ENCODE results near the gene CNOT1. TPM values are rescaled to one million over a fixed set of nuclear protein-coding genes. Genes with fewer than 3 reads are reported as not detected.

The CNOT1 gene
- total RNA-seq, 1 experiment from 2014 or later, result 59.3 TPM

- DNase-seq (ENCODE audit: low read depth), result no peak
Observed at GRCh38 chr16:58516768-58517107, 112.9 kb downstream of the CNOT1 start.

DNA sequence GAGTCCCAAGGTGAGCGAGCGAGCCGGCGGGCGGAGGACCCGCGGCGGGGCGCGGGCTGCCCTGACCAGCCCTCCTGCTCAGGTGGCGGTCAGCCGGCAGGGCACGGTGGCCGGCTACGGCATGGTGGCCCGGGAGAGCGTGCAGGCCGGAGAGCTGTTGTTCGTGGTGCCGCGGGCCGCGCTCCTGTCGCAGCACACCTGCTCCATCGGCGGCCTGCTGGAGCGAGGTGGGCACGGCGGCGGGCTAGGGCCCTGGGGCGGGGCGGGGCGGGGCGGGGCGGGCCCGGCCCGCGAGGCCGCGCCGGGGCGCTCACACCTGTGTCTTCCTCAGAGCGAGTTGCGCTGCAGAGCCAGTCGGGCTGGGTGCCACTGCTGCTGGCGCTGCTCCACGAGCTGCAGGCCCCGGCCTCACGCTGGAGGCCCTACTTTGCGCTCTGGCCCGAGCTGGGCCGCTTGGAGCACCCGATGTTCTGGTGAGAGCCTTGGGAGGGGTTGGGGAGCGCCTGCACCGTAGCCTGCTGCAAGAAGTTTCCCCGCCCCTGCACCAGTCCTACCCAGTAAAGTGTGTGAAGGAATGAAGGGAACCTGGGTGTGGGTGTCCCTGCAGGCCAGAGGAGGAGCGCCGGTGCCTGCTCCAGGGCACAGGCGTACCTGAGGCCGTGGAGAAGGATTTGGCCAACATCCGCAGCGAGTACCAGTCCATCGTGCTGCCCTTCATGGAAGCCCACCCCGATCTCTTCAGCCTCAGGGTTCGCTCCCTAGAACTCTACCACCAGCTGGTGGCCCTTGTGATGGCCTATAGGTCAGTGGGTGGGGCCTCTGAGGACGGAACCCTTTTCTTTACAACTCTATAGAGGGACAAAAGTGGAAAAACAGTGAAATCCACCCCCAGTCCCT lies 113.5 kb downstream of the CNOT1 start:
- DNase-seq (ENCODE audit: low read depth), result peak; percentile 36

DNA sequence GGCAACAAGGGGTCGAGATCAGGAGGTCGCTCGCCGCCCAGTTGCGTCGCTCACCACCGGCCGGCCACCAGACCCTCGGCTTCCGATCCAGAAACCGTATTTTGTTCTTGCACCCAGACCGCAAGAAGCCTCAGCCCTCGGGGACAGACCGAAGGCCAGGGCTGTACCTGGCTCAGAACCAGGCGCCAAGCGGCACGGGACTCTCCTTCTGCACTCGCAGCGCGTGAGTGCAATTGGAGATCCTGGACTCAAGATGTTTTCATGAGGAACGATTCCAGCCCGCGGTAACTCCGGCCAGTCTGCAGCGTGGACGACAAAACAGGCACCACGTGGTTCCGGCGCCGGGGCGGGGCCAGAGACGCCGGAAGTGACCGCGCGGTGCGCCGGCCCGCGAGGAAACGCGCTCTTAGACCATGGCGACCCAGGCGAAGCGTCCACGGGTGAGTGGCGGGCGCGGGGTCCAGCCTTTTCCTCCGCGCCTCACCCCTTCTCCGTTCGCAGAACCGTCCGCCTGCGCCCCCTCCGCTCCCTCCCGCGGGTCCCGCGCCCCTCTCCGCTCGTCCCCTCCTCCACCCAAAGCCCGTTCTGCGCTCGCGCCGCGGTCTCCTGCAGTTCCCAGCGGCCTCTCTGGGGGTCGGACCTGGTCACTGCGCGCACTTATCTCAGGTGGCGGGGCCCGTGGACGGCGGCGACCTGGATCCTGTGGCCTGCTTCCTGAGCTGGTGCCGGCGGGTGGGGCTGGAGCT lies 114.3 kb downstream of the CNOT1 start, which contains the start of gene SETD6:
SETD6 (plus strand) TSS at position 393 of the 746 bp plus-strand sequence; CDS start at position 414, 21 bp downstream.
- DNase-seq (ENCODE audit: low read depth), result peak; percentile 89

- DNase-seq (ENCODE audit: low read depth), result no peak
Observed at GRCh38 chr16:58513874-58514273, 115.8 kb downstream of the CNOT1 start.

DNA sequence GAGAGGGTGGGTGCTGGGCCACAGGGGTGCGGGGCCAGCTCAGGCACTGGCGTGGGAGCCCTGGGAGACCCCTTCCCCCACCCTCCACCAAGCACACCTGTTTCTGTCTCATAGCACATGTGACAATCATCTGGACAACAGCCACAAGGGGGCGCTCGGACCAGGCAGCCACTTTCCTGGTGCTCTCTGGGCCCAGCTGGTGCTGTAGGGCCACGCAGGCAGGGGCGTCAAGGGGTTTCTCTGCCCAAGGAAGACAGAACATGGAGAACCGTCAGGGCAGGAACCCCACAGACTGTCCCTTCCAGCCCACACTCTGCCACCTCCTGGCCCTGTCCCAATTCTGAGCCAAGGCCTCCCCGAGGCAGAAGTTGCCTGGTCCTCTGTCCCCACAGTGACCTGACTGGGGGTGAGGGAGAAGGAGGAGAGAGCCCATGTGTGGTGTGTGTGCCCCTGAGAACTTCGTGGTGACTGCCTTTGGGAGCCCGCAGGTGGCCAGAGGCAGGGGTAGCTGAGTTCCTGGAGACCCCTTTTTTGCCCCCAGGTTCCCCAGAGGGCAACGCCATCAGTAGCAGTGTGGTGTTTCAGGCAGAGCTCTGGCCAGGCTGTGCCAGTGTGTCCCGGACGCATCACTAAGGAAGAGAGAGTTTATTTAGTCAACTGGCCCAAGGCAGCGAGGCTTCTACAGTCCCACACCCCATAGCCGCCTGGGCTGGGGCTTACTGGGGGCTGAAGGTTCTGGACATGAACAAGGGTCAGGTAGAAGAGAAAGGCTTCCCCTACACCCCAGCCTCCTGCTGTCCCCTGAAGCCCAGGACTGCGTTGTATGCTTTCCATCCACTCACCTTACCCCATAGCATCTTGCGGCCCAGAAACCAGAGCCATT lies 117.5 kb downstream of the CNOT1 start:
- peak; percentile 70 for DNase-seq (ENCODE audit: low read depth)

GRCh38 chr16:58510776-58511628 lies 118.6 kb downstream of the CNOT1 start:
- no peak for DNase-seq (ENCODE audit: low read depth)

DNA sequence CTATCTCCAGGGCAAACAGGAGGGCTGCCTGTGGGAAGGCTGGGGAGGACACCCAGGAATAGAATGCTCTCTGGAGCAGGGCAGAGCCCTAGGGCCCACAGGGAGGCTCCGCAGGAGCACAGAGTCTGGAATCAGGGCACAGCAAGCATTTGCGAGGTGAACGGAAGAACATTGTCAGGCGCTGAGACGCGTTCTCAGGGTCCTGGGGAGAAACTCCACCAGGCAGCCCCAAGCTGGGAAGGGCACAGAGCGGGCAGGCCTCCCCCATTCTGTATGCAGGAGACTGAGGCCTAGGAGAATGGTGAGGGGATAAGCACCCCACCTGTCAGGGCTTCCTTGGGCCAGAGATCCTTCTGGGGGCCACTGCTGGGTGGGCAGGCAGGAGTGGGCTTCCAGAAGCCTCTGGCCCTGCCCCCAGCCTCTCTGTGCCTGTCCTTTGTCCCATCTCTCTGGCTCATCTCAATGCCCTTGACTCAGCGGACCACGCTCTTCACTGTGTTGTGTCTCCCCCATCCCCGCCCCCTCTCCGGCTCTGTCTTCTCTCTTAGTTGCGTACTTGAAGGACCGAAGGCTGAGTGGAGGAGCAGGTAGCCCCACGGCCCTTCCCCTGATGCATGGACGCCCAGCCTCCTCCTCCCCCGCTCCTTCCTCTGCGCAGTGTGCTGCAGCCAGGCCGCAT lies 119.4 kb downstream of the CNOT1 start:
- no peak for DNase-seq (ENCODE audit: low read depth)

- no peak for DNase-seq (ENCODE audit: low read depth)
Observed at GRCh38 chr16:58509256-58510096, 120.2 kb downstream of the CNOT1 start.

DNA sequence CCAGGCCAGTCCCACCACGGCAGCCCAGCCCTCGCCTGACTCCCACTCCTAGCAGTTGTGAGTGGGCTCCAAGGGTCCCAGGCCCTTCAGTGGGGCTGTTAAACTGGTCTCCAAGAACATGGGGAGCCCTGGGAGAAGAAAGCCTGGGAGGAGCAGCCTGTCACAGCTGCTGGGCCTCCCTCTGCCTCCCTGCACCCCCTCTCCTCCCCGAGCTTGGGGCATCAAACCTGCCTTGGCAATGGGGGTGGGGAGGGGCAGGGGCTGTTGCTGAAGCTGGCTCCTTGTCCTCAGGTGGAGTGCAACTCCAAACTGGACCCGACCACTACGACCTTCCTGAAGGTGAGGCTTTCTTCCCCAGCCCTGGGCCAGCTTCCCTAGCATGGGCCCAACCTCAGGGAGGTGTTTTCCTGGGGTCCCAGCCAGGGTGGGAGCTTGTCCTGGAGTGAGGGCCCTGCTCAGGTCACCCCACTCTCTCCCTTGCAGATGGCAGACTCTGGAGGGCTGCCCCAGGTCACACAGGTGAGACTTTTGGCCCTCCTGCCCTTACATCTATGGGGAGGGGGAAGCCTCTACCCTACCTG lies 120.9 kb downstream of the CNOT1 start:
- no peak for DNase-seq (ENCODE audit: low read depth)

DNA sequence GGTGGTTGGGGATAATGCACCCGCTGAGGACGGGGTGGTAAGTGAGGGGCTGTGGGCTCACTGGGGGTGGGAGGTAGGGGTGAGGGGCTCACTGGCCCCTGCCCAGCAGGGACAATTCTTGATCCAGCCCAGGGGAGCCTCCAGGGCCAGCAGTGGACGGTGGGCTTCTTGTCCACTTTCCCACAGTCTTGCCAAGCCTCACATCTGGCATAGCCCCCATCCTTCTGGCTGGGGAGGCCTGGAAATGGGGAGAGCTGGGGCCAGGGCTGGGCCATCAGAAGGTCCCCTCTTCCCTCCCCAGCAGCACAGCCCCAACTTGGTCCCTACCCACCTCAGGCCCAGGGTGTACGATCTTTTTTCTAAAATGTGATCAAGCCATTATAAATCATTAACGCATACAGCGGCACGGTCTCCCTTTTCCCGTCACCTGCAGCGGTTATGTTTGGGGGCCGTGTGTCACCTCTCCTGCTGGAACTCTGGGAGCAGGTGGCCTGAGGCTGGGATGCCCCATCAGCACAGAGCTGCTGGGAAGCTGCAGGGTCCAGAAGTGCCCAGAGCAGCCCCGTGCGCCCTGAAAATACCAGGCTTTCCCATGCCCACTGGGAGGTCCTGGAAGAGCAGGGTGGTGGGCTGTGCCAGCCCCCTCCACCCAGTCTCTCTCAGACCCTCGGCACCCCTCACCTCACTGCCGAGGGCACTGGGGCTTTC lies 121.5 kb downstream of the CNOT1 start:
- no peak for DNase-seq (ENCODE audit: low read depth)

- DNase-seq (ENCODE audit: low read depth), result no peak
Observed at GRCh38 chr16:58507195-58507962, 122.2 kb downstream of the CNOT1 start.

DNA sequence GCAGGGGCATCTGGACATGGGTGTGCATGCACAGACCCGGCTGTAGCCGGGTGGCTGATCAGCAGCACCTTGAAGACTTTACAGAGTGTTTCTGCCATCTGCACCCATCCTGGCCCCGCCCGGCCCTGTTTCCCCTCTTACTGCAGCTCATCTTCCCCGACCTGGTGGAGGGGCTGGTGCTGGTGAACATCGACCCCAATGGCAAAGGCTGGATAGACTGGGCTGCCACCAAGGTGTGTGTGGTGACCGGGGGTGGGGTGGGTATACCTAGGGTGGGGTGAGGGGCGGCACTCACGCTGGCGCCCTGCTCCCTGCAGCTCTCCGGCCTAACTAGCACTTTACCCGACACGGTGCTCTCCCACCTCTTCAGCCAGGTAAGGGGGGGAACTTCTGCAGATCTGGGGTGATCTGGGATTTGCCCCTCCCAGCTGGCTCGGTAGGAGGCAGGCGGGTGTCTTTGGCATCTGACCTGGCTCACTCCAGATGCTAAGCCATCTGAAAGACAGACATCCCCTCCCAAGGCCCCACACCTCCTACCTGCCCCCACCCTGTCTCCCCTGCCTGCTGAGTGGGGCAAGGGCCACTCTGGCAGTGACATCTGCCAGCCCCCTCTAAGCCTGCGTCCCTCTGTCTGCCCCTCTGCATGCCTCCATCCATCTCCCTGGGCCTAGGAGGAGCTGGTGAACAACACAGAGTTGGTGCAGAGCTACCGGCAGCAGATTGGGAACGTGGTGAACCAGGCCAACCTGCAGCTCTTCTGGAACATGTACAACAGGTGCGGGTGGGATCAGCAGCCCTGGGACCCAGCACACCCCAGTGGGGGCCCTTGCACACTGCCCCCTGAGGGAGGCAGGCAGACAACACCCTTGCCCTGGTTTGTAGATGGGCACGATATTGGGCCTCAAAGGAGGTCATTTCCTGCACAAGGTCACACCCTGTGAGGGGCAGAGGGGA lies 123.1 kb downstream of the CNOT1 start:
- no peak for DNase-seq (ENCODE audit: low read depth)

GRCh38 chr16:58503863-58504688 lies 125.5 kb downstream of the CNOT1 start:
- DNase-seq (ENCODE audit: low read depth), result no peak

DNA sequence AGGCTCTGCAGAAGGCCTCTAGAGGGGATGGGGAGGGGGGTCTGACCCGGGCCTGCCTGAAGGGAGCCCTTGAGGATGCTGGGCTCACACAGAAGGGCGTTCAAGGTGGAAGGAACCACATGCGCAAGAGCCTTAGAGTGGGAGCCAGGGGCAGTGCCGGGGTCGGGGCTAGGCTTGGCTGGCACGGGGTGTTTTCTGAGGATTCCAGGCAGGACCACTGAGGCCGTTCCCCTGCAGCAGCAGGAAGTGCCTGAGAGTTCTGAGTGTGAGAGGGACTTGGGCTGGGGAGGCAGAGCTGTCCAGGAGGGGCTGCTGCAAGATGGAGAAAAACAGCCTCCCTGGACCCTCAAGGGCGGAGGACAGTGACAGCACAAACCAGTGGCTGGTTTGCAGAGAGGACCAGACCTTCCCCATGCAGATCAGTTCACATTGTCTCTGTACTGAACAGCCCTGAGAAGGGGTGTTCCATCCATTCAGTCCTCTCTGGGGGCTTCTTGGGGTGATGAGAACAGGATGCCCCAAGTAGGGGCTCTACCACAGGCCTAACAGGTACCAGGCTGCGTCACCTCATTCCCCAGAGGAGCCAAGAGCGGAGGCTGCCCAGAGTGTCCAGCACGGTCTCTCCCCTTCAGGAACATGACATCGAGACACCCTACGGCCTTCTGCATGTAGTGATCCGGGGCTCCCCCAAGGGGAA lies 126.3 kb downstream of the CNOT1 start:
- no peak for DNase-seq (ENCODE audit: low read depth)

All from Daoy (cell line).